Stimulated activated CD8-positive, alpha-beta memory T cell treated with anti-CD3 and anti-CD28 coated beads, Interleukin-15, amount 100 ng/mL, for 48 hours (primary cell): ENCODE results near the gene FAM184A.
A peak's percentile ranks its signal among the peaks of the same experiment; 100 is the strongest.

Source experiments
- DNase-seq, 2 donors: peaks; one replicate each; pipeline ENCODE4 v3.0.0-alpha.2; 2020; ENCODE audit warnings: low read depth in 2 of 2

Gene FAM184A

DNA sequence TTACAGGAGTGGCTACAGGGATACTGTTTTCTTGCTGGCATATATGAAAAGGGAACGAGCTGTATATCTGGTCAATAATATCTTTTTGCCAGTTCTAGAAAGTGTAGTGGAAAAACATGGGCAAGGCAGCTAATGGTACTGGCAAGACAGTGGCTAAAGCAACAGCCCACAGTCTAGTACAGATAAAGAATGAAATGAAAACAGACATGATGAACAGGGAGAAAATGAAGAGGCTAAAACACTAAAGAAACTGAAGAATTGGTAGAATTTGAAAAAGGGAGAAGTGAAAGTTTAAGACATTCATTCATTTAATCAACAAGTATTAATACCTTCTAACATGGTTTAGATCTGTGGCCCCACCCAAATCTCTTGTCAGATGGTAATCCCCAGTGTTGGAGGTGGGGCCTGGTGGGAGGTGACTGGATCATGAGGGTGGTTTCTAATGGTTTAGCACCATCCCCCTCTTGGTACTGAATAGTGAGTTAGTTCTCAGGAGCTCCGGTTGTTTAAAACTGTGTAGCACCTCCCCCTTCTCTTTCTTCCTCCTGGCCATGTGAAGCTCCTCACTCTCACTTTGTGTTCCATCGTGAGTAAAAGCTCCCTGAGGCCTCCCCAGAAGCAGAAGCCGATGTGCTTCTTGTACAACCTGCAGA is 18.1 kb downstream of the FAM184A start:
- no peak for DNase-seq

DNA sequence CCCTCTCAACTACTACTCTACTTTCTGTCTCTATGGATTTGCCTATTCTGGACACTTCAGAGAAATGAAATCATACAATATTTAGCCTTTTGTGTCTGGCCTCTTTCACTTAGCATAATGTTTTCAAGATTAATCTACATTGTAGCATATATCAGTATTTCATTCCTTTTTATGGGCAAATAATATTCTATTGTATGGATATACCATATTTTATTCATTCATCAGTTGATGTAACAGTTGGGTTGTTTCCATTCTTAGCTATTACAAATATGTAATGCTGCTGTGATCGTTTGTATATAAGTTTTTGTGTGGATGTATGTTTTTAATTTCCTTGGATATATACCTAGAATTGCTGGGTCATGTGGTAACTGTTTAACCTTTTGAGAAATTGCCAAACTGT is 23.4 kb downstream of the FAM184A start:
- no peak for DNase-seq

DNA sequence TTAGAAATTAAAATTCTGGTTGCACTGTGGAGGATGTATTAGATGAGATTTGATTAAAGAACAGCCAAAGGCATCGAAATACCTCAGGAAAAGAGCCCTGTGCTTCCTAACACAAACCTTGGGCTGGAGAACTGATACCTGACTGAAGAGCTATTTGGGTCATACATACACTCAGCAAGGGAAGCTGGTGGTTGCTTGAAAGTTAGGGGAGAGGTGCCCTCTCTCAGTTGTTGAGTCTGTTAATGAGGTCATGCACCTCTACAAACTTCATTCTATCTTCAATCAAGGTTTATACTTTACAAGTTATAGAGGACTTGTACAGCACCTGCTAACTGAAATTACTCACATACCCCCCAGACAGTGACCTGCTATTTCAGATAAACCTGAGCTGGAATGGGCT is 25.5 kb downstream of the FAM184A start:
- no peak for DNase-seq

DNA sequence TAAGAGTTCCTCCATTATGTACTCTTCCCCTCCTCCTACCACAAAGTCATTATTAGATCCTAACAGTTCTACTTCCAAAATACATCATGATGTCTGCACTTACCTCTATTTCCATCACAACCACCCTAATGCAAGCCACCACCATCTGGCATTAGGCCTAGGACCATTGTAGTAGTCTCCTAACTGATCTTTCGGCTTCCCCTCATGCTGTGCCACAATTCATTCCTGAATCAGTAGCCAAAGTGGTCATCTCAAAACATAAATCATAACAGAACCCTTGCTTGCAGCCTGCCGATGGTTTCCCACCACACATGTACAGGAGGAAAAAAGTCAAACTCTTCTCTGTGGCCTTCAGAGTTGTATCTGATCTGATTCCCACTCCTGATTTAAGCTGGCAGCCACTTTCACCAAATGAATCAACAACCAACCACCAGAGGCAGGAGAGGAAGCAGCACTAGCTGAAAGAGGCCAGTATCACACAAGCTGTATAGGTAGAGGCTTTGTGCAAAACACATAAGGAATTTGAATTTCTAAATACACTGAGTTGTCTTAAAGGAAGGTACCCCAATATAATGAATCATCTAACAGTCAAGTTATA is 26.1 kb downstream of the FAM184A start:
- peak in 1 of 2 donors; percentile 35 for DNase-seq

DNA sequence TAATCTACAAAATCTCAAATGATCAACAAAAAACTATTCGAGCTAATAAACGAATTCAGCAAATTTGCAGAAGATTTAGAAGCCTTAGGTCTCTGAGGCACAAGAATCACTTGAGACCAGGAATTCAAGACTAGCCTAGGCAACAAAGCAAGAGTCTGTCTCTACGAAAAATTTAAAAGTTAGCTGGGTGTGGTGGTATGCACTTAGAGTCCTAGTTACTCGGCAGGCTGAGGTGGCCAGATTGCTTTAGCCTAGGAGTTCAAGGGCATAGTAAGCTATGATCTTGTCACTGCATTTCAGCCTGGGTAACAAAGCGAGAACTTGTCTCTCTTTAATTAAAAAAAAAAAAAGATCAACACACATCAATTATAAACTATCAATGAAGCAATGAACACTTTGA is 34.2 kb downstream of the FAM184A start:
- no peak for DNase-seq

DNA sequence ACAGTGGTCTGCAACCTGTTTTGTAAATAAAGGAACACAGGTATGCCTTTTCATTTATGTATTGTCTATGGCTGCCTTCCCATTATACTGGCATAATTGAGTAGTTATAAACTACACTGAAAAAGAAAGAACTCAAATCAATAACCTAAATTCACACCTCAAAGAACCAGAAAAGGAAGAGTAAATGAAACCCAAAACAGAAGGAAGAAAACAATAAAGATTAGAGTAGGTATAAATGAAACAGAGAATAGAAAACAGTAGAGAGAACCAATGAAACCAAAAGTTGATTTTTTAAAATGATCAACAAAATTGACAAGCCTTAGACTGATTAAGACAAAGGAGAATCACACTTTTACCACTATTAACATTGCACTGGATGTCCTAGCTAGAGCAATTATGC is 34.7 kb downstream of the FAM184A start:
- no peak for DNase-seq

DNA sequence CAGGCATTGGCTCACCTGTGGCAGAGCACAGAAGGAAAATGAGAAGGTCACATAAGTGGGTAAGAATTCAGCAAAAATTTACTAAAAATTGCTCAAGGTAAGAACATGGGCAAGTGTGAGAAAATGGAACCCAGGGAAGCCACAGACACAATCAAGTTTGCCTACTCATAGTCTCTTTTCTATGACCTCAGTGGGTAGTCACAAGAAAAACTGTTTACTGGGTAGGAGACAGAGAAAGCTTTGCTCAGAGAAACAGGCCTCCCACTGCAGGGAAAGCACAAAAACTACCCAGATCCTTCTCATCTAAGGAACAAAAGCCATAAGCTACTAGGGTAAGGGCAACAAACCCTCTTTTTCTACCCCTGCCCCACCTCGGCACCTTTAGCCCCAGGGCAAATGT is 35.2 kb downstream of the FAM184A start:
- no peak for DNase-seq

DNA sequence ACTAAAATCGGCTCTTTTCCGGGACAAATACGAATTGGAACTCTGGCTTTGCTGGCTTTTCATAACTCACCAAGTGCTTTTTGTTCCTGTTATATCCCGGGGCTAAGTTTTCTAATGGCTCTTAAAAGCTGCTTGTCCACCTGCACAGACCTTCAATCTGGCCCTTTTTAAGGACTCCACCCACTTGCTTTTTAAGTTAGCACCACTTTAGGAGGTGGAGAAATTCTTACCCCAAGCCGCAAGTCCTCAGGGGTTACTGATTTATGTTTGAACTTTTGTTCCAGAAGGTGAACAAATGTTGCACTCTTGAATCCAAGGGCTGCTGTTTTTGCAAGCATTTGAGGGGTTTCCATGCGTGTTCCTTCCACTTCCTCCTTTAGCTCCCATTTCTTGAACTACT is 37.8 kb downstream of the FAM184A start:
- no peak for DNase-seq

DNA sequence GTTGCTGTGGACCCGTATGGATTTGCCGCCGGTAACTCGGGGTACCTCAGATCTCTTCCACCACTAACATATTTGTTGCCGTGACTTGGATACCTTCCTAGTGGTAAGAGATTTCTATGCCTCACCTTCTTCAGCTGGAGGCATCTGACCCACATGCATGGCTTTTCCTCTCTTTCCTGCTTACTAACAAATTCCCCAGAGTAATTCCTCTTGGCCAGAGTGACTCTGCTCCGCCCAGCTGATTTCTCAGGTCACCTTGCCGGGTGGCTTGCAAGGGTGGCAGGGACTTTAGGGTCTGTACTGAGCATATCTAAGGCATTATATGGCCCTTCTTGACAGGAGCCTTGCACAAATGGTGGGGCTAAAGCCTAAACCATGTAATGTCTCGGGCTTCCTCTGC is 38.2 kb downstream of the FAM184A start:
- DNase-seq: no peak

DNA sequence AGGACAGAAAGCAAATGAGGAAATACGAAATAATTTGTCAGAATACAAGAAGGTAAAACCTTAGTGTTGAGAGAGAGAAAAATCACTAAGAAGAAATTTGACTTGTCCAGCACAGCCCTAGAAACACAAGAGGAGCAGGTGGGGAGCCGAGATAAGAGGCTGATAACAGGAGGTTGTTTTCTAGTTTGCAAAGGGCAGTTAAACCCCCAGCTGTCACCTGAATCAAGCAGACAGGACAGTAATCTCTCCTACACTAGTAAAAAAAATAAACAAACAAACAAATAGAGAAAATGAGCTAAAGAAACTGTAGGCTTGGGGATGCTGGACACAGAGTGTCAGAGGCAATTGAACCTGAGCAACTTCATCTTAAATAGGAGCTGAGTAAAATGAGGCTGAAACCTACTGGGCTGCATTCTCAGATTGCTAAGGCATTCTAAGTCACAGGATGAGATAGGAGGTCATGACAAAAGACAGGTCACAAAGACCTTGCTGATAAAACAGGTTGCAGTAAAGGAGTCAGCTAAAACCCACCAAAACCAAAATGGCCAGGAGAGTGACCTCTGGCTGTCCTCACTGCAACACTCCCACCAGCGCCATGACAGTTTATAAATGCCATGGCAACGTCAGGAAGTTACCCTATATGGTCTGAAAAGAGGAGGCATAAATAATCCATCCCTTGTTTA is 40.4 kb downstream of the FAM184A start:
- no peak for DNase-seq

DNA sequence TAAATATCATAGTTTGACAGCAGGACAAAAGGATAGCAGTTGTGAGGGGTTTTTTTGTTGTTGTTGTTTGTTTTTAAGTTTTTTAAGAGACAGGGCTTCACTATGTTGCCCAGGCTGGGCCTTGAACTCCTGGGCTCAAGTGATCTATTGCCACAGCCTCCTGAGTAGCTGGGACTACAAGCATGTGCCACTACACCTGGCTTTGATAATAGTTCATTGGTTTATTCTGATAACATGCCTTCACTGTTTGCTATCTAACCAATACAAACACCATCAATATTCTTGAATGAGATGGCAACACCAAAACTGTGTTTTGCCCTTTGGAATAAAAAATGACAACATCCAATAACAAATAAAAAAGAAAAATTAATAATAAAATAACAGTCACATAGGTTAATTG is 41.2 kb downstream of the FAM184A start:
- no peak for DNase-seq

DNA sequence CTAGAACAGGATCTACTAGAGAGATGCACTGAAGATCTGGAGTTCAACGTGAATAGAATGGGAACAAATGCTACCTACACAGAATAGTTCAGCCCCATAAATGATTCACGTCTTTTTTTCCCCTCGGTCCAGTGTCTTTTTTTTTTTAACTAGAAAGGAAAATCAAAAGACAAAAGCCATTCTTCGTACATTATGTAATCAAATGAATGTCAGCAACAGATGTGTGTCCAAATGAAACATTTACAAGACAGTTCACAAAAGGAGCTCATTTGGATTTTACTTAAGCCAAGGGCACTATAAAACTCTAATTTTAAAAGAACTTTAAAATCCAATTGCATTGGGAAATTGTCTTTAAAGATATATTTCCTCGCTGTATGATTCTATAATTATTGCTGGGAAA is 42.4 kb downstream of the FAM184A start:
- DNase-seq: no peak

DNA sequence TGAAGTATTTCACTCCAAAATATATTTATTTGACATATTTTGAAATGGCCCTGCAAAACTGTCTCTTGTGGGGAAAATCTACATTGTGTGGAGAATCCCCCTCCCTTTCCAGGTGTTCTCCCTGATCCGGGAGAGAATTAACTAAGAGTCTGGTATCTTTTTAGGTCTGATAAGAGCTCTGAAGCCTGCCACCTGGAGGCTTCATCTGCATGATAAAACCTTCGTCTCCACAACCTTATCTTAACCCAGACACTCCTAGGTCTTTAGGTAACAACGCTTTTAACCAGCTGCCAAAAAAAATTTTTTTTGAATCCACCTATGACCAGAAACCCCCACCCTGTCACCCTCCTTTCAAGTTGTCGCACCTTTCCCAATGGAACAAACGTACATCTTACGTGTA is 43.0 kb downstream of the FAM184A start:
- no peak for DNase-seq

DNA sequence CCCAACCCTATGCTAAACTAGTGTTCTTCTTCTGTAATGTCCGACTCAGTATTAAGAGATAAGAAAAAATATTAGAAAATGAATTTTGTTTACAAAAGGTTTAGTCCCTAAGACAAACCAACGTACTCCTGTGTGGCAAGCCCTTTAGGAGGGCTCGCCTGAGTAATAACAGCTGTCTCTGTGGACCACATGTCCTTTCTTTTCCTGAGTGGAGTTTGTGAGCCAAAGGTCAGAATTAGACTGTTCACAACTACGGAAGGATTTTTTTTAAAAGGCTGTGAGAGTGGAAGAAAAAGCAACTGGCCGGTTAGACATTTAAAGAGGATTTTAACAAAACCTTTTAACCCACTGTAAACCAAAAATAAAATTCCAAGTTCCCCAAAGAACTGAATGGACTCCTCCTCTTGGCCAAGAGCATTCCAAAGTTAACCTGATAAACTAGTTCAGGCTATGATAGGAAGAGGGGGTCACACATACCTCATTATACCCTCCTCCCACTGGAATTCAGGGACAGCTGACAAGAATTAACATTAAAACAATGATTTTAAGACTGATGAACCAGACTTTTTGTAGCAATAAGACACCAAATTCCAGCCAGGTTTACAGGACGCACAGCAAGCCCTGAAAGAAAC is 43.5 kb downstream of the FAM184A start:
- DNase-seq: no peak

DNA sequence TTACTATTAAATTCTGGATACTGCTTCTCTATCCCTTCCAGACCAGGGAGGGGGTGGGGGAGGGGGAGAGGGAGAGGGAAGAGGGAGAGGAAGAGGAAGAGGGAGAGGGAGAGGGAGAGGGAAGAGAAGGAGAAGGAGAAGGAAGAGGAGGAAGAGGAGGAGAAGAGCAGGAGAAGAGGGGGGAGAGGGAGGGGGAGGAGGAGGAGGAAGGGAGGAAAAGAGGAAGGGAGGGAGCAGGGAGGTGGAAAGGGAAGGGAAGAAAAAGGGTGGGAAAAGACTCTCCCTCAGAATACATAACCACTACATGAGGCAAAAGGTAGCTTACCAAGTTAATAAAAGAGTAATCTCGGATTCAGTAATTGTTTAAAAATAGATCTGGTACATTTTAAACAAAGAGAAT is 46.0 kb downstream of the FAM184A start:
- DNase-seq: no peak

DNA sequence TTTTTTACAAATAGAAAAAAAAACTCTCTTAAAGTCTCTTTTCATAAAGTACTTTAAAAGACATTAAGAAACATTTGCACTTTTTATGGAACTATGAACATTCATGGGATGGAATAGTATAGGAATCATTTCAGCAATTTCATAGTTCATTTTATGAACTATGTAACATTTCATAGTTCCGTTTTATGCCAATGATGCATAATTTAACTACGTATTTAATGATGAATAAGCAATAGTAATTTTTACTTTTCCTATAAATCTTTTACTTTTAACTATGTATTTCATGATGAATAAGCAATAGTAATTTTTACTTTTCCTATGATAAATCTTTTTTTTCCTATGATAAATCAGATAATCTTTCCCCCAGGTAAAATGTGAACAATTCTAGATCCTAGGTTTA is 47.7 kb downstream of the FAM184A start:
- DNase-seq: no peak

DNA sequence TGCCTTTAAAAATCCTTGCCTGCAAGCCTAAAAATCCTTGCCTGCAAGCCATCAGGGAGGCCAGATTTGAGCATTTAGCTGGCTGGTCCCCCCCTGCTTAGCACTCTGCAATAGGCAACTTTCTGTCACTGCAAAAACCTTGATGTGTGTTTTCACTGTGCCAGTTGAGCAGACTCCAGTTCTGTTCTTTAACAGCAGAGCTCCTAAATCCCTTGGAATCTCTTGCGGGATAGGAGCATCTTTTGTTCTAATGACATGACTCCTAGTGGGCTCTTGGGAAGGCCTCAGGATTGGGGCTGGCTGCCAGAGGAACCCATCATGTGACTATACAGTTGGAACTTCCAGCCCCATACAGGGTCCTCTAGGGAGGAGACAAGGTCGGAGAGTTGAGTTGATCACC is 50.4 kb downstream of the FAM184A start:
- DNase-seq: no peak

DNA sequence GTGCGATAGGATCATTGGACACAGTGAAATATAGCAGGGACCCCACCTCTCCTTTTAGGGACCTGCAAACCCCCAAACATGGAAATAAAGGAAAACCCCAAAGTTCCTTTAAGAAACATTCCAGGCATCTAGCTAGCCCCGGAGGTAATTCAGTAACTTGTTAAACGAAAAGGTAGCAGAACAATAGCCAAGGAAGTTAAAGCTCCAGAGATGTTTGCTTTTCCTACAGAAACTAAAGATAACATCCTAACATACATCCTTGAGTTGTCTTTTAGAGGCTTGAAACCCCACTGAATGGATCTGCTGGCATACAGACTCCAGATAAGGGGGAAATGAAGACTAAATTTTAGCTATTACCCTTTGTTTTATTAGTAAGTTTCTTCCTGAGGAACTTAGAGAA is 51.0 kb downstream of the FAM184A start:
- DNase-seq: no peak

DNA sequence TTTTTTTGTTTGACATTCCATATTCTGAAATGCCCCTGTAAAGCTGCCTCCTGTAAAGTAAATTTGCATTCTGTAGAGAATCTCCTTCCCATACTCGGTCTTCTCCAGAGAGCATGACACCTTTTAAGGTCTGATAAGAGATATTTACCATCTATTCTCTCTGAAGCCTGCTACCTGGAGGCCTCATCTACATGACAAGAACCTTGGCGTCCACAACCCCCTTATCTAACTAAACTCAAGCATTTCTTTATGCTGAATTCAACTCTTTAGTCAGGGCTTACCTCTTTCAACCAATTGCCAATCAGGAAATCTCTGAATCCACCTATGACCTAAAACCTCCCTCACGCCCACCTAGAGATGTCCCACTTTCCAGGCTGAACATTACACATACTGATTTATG is 51.6 kb downstream of the FAM184A start:
- DNase-seq: no peak

DNA sequence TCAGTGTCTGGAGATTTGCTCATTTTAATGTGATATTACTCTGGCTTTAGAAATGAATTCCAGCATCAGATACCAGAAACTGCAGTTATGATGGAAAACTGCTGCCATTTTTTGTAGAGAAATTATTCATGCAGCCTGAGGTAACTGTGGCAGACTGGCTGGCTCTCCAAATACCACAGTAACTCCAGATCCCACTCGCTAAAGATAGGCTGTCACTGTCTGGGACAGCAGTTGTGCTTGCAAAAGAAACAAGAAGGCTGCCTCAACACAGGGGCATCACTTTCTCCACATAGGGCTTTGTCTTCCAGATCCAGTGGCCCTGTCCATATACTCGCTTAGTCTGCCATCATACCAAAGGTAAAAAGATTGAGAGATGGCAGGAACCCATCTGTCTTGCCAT is 52.7 kb downstream of the FAM184A start:
- no peak for DNase-seq

DNA sequence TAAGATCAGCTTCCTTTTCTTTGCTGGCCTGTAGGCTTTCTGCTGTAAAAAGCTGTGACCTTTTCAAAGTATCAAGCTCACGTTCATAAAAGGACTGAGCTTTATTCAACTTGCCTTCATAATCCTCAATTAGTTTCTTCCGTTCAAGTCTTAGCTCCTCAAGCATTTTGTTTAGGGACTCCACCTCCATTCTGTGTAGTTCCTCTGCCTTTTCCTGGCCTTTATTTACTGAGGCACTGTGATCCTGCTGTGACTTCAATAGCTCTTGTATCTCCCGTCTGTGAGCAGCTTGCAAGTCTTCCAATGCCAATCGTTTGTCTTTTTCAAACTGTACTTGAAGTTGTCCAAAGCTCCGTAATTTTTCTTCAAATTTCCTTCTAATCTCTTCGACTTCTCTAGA is 54.4 kb downstream of the FAM184A start:
- no peak for DNase-seq

DNA sequence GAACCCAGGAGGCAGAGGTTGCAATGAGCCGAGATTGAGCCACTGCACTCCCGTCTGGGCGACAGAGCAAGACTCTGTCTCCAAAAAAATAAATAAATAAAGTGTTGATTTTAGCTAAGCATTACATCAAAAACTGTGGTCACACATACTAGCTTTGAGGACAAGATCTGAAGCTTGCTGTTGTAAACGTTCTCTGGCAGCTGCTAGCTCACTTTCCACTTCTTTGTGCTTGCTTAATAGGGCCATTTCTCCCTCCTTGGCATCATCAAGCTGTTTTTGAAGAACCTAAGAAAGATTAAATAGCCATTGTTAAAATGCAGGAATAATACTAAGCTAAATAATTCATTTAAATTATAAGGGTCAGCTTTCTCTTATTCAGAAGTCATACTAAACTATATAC is 55.7 kb downstream of the FAM184A start:
- DNase-seq: no peak
